Measurements from ENCODE around the gene AVPI1.

DNA sequence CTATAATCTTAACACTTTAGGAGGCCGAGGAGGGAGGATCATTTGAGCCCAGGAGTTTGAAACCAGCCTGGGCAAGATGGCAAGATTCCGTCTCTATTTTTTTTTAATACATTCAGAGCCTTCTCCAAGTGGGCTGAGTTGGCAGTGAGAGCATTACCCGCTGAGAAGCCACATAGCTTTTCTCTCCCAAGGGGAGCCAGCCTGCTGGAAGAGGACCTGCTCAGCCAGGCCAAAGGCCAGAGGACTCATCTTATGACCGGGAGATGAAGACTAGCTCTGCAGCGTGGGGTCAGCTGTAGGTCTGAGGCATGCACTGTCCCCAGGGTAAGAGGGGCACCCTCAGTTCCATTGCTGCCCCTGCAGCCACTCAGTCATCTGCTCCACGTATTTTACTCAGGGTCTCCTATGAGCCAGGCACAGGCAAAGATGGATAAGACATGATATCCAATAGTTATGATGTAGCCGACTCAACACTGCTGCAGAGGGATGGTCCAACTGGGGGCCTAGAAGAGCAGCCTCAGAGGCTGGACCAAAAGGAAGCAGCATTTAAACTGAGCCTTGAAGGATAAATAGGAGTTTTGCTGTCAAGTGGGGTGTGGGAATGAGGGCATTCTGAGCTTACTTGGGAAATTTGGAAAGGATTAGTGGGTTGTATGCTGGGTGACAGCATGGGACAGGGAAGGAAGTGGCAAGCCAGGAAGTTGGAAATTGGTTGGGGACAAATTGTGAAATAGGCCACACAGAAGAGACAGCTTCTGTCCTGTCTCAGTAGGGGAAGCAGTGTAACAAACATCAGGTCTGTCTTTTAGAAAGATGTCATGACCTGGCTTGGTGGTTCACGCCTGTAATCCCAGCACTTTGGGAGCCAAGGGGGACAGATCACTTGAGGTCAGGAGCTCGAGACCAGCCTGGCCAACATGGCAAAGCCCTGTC lies 24.9 kb upstream of the AVPI1 start:
- TF ChIP-seq, protein P1, sequence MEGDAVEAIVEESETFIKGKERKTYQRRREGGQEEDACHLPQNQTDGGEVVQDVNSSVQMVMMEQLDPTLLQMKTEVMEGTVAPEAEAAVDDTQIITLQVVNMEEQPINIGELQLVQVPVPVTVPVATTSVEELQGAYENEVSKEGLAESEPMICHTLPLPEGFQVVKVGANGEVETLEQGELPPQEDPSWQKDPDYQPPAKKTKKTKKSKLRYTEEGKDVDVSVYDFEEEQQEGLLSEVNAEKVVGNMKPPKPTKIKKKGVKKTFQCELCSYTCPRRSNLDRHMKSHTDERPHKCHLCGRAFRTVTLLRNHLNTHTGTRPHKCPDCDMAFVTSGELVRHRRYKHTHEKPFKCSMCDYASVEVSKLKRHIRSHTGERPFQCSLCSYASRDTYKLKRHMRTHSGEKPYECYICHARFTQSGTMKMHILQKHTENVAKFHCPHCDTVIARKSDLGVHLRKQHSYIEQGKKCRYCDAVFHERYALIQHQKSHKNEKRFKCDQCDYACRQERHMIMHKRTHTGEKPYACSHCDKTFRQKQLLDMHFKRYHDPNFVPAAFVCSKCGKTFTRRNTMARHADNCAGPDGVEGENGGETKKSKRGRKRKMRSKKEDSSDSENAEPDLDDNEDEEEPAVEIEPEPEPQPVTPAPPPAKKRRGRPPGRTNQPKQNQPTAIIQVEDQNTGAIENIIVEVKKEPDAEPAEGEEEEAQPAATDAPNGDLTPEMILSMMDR (tag by site-specific recombination; IDR thresholded peaks at IDR 0.05), result no peak
- TF ChIP-seq ZNF510 (tag by site-specific recombination; IDR thresholded peaks at IDR 0.05; ENCODE audit: insufficient replicate concordance), result no peak
- TF ChIP-seq PRDM1 (tag by site-specific recombination; IDR thresholded peaks at IDR 0.05), result no peak

Measured in HEK293 (cell line).